Measurements from ENCODE around the gene ETFBKMT.

The ETFBKMT gene, protein sequence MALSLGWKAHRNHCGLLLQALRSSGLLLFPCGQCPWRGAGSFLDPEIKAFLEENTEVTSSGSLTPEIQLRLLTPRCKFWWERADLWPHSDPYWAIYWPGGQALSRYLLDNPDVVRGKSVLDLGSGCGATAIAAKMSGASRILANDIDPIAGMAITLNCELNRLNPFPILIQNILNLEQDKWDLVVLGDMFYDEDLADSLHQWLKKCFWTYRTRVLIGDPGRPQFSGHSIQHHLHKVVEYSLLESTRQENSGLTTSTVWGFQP

GRCh38 chr12:31659087-31659942, at the start of gene ETFBKMT:
ETFBKMT (plus strand) TSS chr12:31659688; CDS start chr12:31661954, 2,266 bp downstream.
- peak; percentile 82 to 90 for DNase-seq (ENCODE audit: low read depth in 2 of 2)

DNA sequence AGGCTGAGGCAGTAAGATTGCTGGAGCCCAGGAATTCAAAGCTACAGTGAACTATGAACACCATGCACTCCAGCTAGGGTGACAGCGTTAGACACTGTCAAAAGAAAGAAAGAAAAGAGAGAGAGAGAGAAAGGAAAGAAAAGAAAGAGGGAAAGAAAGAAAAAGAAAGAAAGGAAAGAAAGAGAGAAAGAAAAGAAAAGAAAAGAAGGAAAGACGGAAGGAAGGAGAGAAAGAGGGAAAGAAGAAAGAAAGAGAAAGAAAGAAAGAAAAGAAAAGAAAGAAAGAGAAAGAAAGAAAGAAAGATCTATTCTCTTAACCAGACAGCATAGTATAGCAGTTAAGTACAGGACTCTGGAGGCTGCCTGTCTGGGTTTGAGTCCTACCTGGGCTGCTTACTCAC, 46.7 kb upstream of the ETFBKMT start:
- no peak for DNase-seq (ENCODE audit: low read depth in 2 of 2)

DNA sequence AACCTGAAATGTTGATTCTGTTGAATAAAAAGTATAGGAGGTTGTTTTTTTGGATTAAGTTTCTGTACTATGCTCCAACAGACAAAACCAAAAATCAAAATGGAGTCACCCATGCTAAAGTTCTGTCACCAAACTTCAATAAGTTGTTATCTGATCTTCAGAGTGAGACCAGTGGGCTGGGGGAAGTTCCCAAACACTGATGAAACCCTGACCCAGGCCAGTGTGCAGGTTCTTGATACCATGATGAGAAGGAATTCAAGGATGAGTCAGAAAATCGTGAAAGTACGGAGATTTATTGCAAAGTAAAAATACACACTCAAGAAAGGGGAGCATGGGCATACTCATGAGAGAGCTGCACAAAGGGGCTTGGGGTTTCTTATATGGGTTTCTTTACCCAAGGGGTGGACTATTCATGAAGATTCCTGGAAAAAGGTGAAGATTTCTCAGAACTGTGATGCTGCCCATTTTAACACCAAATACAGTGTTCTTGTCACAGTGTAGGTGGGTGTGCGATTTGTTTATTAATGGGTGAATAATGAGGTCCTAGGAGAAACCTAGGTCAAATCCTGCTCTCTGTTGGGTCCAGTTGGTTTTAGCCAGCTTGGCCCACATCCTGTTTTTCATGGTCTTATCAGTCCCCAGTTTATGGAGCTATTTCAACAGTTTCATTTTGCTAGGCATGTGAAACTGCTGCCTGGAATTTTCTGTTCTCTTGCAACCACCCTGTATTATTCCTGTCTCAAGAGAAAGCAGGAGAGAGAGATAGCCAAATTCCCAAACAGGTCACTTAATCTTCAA, 41.1 kb upstream of the ETFBKMT start:
- DNase-seq (ENCODE audit: low read depth in 2 of 2): no peak

GRCh38 chr12:31620311-31620710, 39.2 kb upstream of the ETFBKMT start:
- DNase-seq (ENCODE audit: low read depth in 2 of 2): no peak

- DNase-seq (ENCODE audit: low read depth in 2 of 2): no peak
Observed at GRCh38 chr12:31622038-31622437, 37.5 kb upstream of the ETFBKMT start.

- DNase-seq (ENCODE audit: low read depth in 2 of 2): no peak
Observed at GRCh38 chr12:31626270-31626995, 33.1 kb upstream of the ETFBKMT start.

DNA sequence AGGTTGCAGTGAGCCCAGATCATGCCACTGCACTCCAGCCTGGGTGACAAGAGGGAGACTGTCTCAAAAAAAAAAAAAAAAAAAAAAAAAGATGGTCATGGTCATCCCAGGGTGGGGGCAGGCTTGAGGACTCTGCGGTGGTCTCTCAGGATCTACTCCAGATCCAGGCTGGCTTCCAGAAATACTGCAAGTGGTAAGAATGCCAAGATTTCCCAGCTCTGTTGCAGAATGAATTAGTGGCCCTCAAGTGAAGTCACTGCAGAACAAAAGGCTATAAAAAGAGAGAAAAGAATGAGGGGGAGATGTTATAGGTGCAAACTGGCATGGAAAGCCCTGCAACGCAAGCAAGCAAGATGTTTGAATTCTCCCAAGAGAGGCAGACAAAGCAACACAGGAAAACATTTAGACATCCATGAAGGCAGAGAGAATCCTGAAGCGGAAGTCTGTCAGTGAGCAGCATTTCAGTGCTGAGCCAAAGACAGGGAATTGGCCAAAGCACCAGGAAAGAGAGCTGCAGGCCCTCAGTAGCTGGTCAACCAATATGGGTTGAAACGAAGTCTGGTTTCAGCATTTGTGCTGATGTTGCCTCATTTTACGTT, 31.9 kb upstream of the ETFBKMT start:
- no peak for DNase-seq (ENCODE audit: low read depth in 2 of 2)

GRCh38 chr12:31629756-31630732, 29.4 kb upstream of the ETFBKMT start:
- DNase-seq (ENCODE audit: low read depth in 2 of 2): no peak

- no peak for DNase-seq (ENCODE audit: low read depth in 2 of 2)
Observed at GRCh38 chr12:31631023-31631724, 28.3 kb upstream of the ETFBKMT start.

DNA sequence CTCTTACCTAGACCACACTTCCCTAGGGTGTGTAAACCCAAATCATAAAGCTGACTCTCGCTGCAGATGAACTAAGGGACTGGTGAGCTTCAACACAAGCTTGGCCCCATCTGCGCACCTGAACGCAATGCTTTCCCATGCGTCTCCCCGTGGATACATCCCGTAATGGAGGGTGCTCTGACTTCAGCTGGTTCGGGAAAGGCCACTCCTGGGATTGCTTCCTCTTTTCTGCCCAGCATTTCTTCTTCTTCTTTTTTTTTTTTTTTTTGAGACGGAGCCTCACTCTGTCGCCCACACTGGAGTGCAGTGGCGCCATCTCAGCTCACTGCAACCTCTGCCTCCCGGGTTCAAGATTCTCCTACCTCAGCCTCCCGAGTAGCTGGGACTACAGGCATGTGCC, 27.7 kb upstream of the ETFBKMT start:
- DNase-seq (ENCODE audit: low read depth in 2 of 2): no peak

DNA sequence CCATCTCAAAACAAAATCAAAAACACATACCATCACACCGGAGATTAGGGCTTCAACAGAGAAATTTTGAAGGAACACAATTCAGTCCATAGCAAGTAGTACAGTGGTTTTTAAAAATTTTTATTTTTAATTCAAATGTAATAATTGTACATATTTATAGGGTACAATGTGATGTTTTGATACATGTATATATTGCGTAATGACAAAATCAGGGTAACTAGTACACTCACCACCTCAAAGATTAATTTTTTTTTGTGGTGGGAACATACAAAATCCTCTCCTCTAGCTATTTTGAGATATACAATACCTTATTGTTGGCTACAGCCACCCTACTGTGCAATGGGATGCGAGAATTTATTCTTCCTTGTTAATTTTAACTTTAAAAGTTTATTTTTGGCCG, 26.0 kb upstream of the ETFBKMT start:
- no peak for DNase-seq (ENCODE audit: low read depth in 2 of 2)

DNA sequence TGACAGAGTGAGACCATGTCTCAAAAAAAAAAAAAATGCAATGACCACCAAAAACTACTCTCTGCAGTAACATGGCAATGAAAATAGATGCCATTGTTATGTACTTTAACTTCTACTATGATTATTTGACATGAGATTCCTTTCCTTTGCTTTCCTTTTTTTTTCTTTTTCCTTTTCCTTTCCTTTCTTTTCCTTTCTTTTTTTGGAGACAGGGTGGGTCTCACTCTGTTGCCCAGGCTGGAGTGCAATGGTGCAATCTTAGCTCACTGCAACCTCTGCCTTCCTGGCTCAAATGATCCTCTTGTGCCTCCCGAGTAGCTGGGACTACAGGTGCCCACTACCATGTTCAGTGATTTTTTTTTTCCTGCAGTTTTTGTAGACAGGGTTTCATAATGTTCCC, 24.9 kb upstream of the ETFBKMT start:
- no peak for DNase-seq (ENCODE audit: low read depth in 2 of 2)

DNA sequence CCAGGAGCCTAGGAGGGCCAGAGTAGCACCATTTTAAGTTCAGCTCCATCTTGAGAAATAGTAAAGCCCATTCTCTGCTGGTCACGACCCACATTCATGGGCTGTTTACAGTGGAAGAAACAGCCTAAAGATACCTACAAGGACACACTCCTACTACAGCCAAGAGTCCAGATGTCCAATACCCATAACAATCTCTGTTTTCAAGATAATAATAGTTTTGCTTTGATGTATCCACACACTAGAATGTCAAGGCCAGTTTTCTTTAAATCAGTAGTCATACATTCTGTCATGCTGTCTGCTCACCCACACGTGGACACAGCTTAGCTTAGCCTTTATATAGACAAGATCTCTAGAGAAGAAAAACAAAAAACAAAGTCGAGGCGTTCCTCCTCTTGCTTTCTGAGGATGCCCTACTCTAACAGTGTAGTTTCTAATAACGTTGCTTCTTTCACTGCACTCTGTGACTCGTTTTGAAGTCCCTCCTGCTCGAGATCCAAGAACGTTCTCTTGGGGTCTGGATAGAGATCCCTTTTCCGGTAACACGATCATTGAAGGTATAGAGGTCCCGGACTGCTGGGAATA, 17.9 kb upstream of the ETFBKMT start:
- DNase-seq (ENCODE audit: low read depth in 2 of 2): no peak

DNA sequence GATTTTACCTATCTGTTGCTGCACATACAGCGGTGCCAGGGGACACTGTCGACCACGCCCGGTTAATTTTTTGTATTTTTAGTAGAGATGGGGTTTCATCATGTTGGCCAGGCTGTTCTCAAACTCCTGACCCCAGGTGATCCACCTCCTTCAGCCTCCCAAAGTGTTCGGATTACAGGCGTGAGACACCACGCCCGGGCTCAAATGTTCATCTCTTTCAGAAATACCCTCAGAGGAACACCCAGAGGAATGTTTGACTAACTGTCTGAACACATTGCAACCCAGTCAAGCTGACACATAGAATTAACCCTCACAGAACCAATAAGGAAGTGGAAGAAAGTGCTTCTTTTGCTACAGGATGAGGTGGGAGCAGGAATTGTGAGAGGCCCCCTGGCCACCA, 15.0 kb upstream of the ETFBKMT start:
- no peak for DNase-seq (ENCODE audit: low read depth in 2 of 2)

DNA sequence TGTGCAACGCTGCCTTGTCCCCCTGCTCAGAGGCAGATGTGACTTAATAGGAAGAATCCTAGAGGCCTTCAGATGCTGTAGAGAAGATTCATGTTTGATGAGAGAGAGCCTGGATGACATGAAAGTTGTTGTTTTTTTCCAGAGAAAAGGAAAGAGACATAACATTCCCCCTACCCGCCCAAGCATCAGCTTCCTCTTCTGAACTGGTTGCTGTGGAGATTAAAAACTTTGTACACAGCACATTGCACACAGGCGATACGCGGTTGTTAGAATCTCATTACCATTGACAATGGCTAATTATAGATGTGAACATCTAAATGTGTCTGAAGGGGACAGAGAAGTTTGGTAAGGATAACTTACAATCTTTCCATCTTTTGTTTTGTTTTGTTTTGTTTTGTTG, 13.6 kb upstream of the ETFBKMT start:
- DNase-seq (ENCODE audit: low read depth in 2 of 2): no peak

DNA sequence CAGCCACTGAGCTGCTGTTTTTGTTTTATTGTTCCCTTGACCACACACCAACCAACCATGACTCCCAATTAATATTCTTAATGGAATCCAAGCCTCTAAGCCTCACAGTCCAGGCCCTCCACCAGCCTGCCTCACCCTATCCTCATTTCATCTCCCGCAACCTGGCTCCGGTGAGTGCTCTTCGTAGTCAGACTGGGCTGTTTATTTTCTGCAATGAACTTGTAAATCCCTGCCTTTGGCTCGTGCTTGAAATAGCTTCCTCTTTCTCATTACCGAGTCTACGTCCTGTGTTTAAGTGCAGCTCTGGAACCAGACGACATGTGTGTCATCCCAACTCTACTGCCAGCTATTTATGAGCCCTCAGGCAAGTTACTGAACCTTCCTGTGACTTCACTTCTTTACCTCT, 12.4 kb upstream of the ETFBKMT start:
- DNase-seq (ENCODE audit: low read depth in 2 of 2): no peak

- DNase-seq (ENCODE audit: low read depth in 2 of 2): no peak
Observed at GRCh38 chr12:31650918-31651317, 8.6 kb upstream of the ETFBKMT start.

DNA sequence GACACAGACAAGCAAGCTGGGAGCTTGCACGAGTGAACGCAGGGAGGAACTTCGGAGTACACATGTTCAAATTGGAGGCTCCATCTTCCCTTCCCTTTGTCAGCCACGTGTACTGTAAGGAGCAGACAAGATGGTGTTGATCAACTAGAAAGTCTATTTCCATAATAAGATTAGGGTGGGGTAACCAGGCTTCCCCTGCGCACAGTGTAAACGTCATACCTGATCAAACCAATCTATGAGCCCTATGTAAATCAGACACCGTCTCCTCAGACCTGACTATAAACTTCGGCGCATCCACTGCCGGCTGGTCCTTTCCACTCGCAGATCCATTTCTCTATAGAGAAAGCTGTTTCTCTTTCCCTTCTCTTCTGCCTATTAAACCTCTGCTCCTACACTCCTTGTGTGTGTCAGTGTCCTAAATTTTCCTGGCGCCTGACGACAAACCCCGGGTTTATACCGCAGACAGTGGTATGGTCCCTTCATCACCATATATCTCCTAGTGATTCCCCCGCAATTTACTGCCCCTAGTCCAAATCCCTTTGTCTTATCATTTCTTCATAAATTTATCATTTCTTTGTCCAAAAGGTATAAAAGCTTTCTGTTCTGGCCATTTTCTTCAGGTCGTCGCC, 7.5 kb upstream of the ETFBKMT start:
- no peak for DNase-seq (ENCODE audit: low read depth in 2 of 2)

GRCh38 chr12:31655208-31655607, 4.3 kb upstream of the ETFBKMT start:
- no peak for DNase-seq (ENCODE audit: low read depth in 2 of 2)
